ENCODE measurements around the gene TRIM38. TPM values are rescaled to one million over a fixed set of nuclear protein-coding genes. Genes with fewer than 3 reads are reported as not detected.

The TRIM38 gene
- total and polyA plus RNA-seq, 2 of the 13 experiments (the other 11 are each of a cell fraction or from before 2014, with no cell fraction given), result 2.5 to 3.1 TPM

DNA sequence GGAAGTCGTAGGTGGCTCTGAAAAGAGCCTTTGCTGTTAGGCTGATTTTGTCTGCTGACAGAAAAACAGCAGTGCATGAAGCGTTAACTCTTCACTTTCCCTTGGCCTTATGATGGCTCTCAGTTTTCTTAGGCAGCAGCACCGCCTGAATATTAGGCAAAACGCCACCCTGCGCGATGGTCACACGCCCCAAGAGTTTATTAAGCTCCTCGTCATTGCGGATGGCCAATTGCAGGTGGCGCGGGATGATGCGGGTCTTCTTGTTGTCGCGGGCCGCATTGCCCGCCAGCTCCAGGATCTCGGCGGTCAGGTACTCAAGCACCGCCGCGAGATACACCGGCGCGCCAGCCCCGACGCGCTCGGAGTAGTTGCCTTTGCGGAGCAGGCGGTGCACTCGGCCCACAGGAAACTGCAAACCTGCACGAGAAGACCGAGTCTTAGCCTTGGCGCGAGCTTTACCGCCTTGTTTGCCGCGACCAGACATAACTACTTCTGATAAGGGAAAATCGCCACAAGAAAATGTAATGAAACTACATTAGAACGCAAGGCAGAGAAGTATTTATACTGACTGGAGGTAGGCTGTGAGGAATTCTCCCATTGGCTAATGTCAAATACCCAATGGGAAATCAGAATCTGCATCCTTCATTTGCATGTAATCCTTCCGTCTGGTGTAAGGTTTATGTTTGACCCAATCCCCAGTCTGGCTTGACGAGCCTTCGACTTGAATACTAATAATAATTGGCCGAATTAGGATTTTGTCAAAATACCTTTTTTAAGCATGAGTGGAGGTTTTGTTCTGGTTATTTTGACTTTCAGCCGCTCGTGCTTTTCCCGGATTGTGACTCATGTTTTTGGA lies 70.7 kb downstream of the TRIM38 start (continued):
- TF ChIP-seq BCL3 (CRISPR knock-in tag; IDR thresholded peaks at IDR 0.05), result no peak
- TF ChIP-seq NFE2 (CRISPR knock-in tag; IDR thresholded peaks at IDR 0.05), result no peak
- TF ChIP-seq PRDM4 (CRISPR knock-in tag; IDR thresholded peaks at IDR 0.05; ENCODE audit: borderline replicate concordance), result no peak
- TF ChIP-seq ZBTB40 (IDR thresholded peaks at IDR 0.05), result no peak
- peak; percentile 79 for TF ChIP-seq ZBTB40 (CRISPR knock-in tag; IDR thresholded peaks at IDR 0.05)
- TF ChIP-seq NR2F1 (CRISPR knock-in tag; IDR thresholded peaks at IDR 0.05), result no peak
- TF ChIP-seq, protein P1, sequence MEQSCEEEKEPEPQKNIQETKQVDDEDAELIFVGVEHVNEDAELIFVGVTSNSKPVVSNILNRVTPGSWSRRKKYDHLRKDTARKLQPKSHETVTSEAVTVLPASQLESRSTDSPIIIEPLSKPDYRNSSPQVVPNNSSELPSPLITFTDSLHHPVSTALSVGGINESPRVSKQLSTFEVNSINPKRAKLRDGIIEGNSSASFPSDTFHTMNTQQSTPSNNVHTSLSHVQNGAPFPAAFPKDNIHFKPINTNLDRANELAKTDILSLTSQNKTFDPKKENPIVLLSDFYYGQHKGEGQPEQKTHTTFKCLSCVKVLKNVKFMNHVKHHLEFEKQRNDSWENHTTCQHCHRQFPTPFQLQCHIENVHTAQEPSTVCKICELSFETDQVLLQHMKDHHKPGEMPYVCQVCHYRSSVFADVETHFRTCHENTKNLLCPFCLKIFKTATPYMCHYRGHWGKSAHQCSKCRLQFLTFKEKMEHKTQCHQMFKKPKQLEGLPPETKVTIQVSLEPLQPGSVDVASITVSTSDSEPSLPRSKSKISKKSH (CRISPR knock-in tag; IDR thresholded peaks at IDR 0.05; ENCODE audit: borderline replicate concordance), result peak; percentile 83
- no peak for TF ChIP-seq SATB2 (CRISPR knock-in tag; IDR thresholded peaks at IDR 0.05)
- TF ChIP-seq, protein P2, sequence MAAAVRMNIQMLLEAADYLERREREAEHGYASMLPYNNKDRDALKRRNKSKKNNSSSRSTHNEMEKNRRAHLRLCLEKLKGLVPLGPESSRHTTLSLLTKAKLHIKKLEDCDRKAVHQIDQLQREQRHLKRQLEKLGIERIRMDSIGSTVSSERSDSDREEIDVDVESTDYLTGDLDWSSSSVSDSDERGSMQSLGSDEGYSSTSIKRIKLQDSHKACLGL (CRISPR knock-in tag; IDR thresholded peaks at IDR 0.05), result peak; percentile 85; the same call in 1 of the 2 replicates
- TF ChIP-seq GMEB2 (CRISPR knock-in tag; IDR thresholded peaks at IDR 0.05; ENCODE audit: low read depth), result no peak
